Activated naive CD8-positive, alpha-beta T cell (primary cell): ENCODE results near the gene AHI1.
"Not testable (repeated sequence)": the region's sequence is repeated elsewhere in the genome, so short reads cannot be mapped to it uniquely, and the experiment has no call there.

Source experiments
- H3K27ac Mint-ChIP-seq: one replicate; pipeline ENCODE4 v1.8.0; 2021; ENCODE audit warnings: mixed read lengths
- H3K27me3 Mint-ChIP-seq: one replicate; pipeline ENCODE4 v1.8.0; 2021; ENCODE audit warnings: mixed read lengths
- H3K36me3 Mint-ChIP-seq: one replicate; pipeline ENCODE4 v1.8.0; 2021; ENCODE audit warnings: mixed read lengths
- H3K4me1 Mint-ChIP-seq: one replicate; pipeline ENCODE4 v1.8.0; 2021; ENCODE audit warnings: low read depth, mixed read lengths
- H3K4me3 Mint-ChIP-seq: one replicate; pipeline ENCODE4 v1.8.0; 2021; ENCODE audit warnings: mild to moderate bottlenecking, mixed read lengths
- H3K9me3 Mint-ChIP-seq: one replicate; pipeline ENCODE4 v1.8.0; 2021; ENCODE audit warnings: low read depth, mixed read lengths

Gene AHI1

GRCh38 chr6:135360222-135360621, 137.3 kb downstream of the AHI1 start:
- no peaks in the 10 kb centered on the region for H3K27me3 Mint-ChIP-seq
- no peak overlapping the region for H3K4me3 Mint-ChIP-seq
- H3K27ac Mint-ChIP-seq, result no peak overlapping the region
- H3K9me3 Mint-ChIP-seq, result peaks cover 5% of the 10 kb centered on the region
- peaks cover 9% of the 10 kb centered on the region for H3K36me3 Mint-ChIP-seq
- no peaks in the 10 kb centered on the region for H3K4me1 Mint-ChIP-seq

DNA sequence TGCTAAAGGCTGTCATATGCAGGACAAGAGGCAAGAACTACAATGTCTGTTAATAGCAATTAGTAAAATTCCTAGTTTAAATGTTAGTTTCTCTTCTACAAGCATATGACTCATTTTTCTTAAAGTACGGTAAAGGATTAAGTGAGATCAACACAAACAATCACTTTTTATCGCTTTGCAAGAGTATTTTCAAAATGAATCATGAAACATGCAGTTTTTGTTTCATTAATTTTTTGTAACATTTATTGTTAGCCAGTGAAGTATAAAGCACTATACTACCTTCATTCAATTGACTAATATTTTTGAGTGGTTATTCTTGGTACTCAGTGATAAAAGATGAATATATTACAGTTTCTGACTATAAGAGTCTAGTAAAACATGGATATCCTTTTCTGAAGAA, 138.6 kb downstream of the AHI1 start:
- Mint-ChIP-seq H3K27me3 (no peaks in the 10 kb centered on the region), H3K27ac (no peak overlapping the region), H3K36me3 (peaks cover 5% of the 10 kb centered on the region), H3K4me3 (no peak overlapping the region), H3K4me1 (no peaks in the 10 kb centered on the region), H3K9me3 (no peaks in the 10 kb centered on the region)

GRCh38 chr6:135358251-135358821, 139.2 kb downstream of the AHI1 start:
- Mint-ChIP-seq H3K4me1 (no peaks in the 10 kb centered on the region), H3K4me3 (no peak overlapping the region), H3K27ac (no peak overlapping the region), H3K27me3 (no peaks in the 10 kb centered on the region), H3K36me3 (peaks cover 5% of the 10 kb centered on the region), H3K9me3 (no peaks in the 10 kb centered on the region)

DNA sequence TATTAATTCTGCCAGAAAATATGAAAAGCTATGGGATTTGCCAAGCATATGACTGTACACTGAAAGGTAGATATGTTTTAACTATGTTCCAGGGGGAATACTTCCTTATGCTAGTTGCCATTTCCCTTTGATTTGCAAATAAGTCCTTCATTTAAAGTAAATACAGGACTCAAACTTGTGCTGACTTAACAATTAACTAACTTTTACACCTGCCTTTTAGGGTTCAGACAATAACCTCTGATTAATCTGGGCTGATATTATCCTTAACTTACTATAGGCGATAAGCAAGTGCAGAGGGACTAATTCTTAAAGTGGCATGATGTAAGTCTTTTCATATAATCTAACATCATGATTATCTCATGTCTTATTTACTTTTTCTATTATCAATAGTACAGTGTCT, 143.1 kb downstream of the AHI1 start:
- H3K36me3 Mint-ChIP-seq, result peaks cover 7% of the 10 kb centered on the region
- no peak overlapping the region for H3K4me3 Mint-ChIP-seq
- no peaks in the 10 kb centered on the region for H3K27me3 Mint-ChIP-seq
- no peak overlapping the region for H3K27ac Mint-ChIP-seq
- H3K9me3 Mint-ChIP-seq, result no peaks in the 10 kb centered on the region
- H3K4me1 Mint-ChIP-seq, result no peaks in the 10 kb centered on the region

- Mint-ChIP-seq H3K27me3 (no peaks in the 10 kb centered on the region), H3K36me3 (peaks cover 7% of the 10 kb centered on the region), H3K9me3 (no peaks in the 10 kb centered on the region), H3K27ac (no peak overlapping the region), H3K4me1 (no peaks in the 10 kb centered on the region), H3K4me3 (no peak overlapping the region)
Measured at GRCh38 chr6:135353113-135353512, 144.4 kb downstream of the AHI1 start.

DNA sequence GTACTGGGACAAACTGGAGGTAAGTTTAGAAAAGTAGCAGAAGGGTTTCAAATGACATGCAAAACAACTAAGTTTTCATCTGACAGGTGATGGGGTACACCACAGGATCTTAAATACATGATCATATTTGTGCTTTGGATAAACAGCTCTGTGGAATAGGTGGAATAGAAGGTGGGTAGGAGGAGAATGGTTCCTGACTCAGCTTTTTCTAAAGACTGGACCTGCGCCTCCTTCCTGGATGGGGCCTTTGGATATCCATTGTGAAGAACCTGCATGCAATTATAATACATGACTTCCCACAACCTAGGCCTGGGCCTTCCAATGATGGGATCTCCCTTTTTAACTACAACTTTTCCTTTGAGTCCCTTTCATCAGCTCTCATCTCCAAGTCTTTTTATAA, 145.9 kb downstream of the AHI1 start:
- no peaks in the 10 kb centered on the region for H3K27me3 Mint-ChIP-seq
- peaks cover 4% of the 10 kb centered on the region for H3K4me1 Mint-ChIP-seq
- H3K27ac Mint-ChIP-seq, result no peak overlapping the region
- no peaks in the 10 kb centered on the region for H3K9me3 Mint-ChIP-seq
- peaks cover 7% of the 10 kb centered on the region for H3K36me3 Mint-ChIP-seq
- H3K4me3 Mint-ChIP-seq, result no peak overlapping the region

- Mint-ChIP-seq H3K4me1 (peaks cover 9% of the 10 kb centered on the region), H3K27ac (no peak overlapping the region), H3K36me3 (peaks cover 8% of the 10 kb centered on the region), H3K4me3 (no peak overlapping the region), H3K9me3 (no peaks in the 10 kb centered on the region), H3K27me3 (no peaks in the 10 kb centered on the region)
Measured at GRCh38 chr6:135347887-135348286, 149.7 kb downstream of the AHI1 start.

DNA sequence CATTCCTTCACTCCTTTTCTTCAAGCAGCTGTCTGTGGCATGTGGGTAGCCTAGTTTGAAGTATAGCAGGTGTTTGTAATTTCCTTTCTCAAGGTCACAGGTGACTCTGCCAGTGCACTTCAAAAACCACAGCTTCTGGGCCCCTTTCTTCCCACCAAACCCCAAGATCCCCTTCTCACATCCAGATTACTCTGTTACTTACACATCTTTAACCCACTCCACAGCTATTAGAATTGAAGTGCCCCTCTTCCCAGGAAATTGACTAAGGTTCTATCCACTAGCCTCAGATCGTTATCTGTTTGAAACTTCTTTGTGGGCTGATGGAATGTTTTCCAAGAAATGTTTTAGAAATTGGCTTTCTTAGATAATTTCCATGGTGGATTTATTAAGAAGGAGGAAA, 150.8 kb downstream of the AHI1 start:
- Mint-ChIP-seq H3K9me3 (no peaks in the 10 kb centered on the region), H3K27ac (no peak overlapping the region), H3K36me3 (peaks cover 8% of the 10 kb centered on the region), H3K4me1 (peaks cover 9% of the 10 kb centered on the region), H3K4me3 (no peak overlapping the region), H3K27me3 (no peaks in the 10 kb centered on the region)

- Mint-ChIP-seq H3K9me3 (no peaks in the 10 kb centered on the region), H3K36me3 (peaks cover 10% of the 10 kb centered on the region), H3K4me1 (peaks cover 9% of the 10 kb centered on the region), H3K27me3 (no peaks in the 10 kb centered on the region), H3K4me3 (no peak overlapping the region), H3K27ac (no peak overlapping the region)
Measured at GRCh38 chr6:135344526-135344925, 153.0 kb downstream of the AHI1 start.

GRCh38 chr6:135339920-135340319, 157.6 kb downstream of the AHI1 start:
- not testable (repeated sequence) for H3K27ac Mint-ChIP-seq

GRCh38 chr6:135334169-135334568, 163.4 kb downstream of the AHI1 start:
- Mint-ChIP-seq H3K36me3 (peaks cover 15% of the 10 kb centered on the region), H3K9me3 (no peaks in the 10 kb centered on the region), H3K4me3 (no peak overlapping the region), H3K27me3 (no peaks in the 10 kb centered on the region), H3K27ac (no peak overlapping the region), H3K4me1 (no peaks in the 10 kb centered on the region)

More at GRCh38 chr6:135339920-135340319, 157.6 kb downstream of the AHI1 start:
- peaks cover 12% of the 10 kb centered on the region for H3K36me3 Mint-ChIP-seq
- not testable (repeated sequence) for H3K27me3 Mint-ChIP-seq, H3K4me1 Mint-ChIP-seq, H3K4me3 Mint-ChIP-seq, H3K9me3 Mint-ChIP-seq

GRCh38 chr6:135331002-135331401, 166.5 kb downstream of the AHI1 start:
- H3K4me1 Mint-ChIP-seq, result no peaks in the 10 kb centered on the region
- peaks cover 19% of the 10 kb centered on the region for H3K36me3 Mint-ChIP-seq
- no peak overlapping the region for H3K4me3 Mint-ChIP-seq
- no peak overlapping the region for H3K27ac Mint-ChIP-seq
- no peaks in the 10 kb centered on the region for H3K9me3 Mint-ChIP-seq
- H3K27me3 Mint-ChIP-seq, result no peaks in the 10 kb centered on the region

GRCh38 chr6:135329851-135330803, 167.4 kb downstream of the AHI1 start:
- H3K4me1 Mint-ChIP-seq, result no peaks in the 10 kb centered on the region
- peaks cover 20% of the 10 kb centered on the region for H3K36me3 Mint-ChIP-seq
- no peaks in the 10 kb centered on the region for H3K27me3 Mint-ChIP-seq
- H3K9me3 Mint-ChIP-seq, result no peaks in the 10 kb centered on the region
- H3K4me3 Mint-ChIP-seq, result no peak overlapping the region
- no peak overlapping the region for H3K27ac Mint-ChIP-seq

DNA sequence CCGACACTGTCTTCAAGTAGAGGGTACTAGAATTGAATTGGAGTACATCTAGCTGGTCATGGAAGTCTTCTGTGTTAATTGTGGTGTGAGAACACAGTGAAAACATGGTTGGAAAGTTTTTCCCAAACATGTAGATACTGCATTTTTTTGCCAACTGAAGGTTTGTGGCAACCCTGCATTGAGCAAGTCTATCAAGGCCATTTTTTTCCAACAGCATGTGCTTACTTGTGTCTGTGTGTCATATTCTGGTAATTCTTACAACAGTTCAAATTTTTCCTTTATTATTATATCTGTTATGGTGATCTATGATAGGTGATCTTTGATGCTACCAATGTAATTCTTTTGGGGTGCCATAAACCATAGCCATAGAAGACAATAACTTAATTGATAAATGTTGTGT, 169.4 kb downstream of the AHI1 start:
- Mint-ChIP-seq H3K4me3 (no peak overlapping the region), H3K9me3 (no peaks in the 10 kb centered on the region), H3K27ac (no peak overlapping the region), H3K27me3 (no peaks in the 10 kb centered on the region), H3K4me1 (peaks cover 6% of the 10 kb centered on the region), H3K36me3 (peaks cover 20% of the 10 kb centered on the region)

DNA sequence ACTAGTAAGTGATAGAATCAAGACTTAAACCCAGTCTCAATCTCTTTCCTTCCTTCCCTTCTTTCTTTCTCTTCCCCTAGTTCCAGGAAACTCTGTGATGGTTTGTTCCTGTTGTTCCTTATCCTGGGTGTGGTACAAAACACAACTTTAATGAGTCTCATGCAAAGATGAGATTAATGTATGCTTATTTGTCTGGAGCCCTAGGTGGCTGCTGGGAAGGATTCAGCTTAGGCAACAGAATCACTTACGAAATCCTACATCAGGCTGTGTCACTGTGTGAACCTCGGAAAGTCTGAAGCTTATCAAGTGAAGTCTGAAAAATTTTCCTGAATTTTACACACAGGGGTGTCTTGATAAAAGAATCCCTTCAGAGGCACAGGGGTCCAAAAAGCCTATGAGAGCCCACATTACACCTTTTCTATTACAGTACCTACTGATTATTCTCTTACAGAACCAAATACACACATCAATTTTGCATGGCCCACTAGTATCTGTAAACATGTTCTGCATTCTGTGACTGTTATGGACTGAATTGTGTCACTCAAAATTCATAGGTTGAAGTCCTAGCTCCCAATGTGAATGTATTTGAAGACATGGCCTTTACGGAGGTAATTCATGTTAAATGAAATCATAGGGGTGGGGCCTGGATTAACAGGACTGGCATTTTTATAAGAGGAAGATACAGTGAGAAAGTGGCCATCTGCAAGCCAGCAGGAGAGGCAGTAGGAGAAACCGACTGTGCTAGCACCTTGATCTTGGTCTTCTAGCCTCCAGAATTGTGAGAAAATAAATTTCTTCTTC, 171.7 kb downstream of the AHI1 start:
- Mint-ChIP-seq H3K9me3 (no peaks in the 10 kb centered on the region), H3K4me1 (peaks cover 15% of the 10 kb centered on the region), H3K36me3 (peaks cover 12% of the 10 kb centered on the region), H3K27me3 (no peaks in the 10 kb centered on the region), H3K27ac (no peak overlapping the region), H3K4me3 (no peak overlapping the region)
